Hindlimb muscle (tissue), 1 donor: ENCODE measurements around the gene RAB1B. TPM values are rescaled to one million over a fixed set of nuclear protein-coding genes. Genes with fewer than 3 reads are reported as not detected.
A peak's percentile ranks its signal among the peaks of the same experiment; 100 is the strongest.

Experiments used
- DNase-seq: peaks from one replicate; pipeline ENCODE4 v3.0.0-alpha.2; 2013
- polyA plus RNA-seq: library from polyadenylated mRNA; unstranded; fragments of 120-200 nt; gene quantifications from one replicate; pipeline ENCODE4 v1.2.1, GENCODE V29; 2013; ENCODE audit not compliant: insufficient read length

The RAB1B gene
- polyA plus RNA-seq, 1 donor, result 96.1 TPM

- no peak for DNase-seq
Observed at GRCh38 chr11:66285250-66285947, 17.0 kb downstream of the RAB1B start.

- DNase-seq, result no peak
Observed at GRCh38 chr11:66286699-66287098, 18.3 kb downstream of the RAB1B start.

- DNase-seq, result no peak
Observed at GRCh38 chr11:66287211-66287888, 18.9 kb downstream of the RAB1B start.

GRCh38 chr11:66287889-66288670, 19.6 kb downstream of the RAB1B start:
- DNase-seq, result no peak

GRCh38 chr11:66288671-66289547, 20.5 kb downstream of the RAB1B start, which contains the start of gene YIF1A:
Gene YIF1A, minus strand, starts transcription at chr11:66289143. Its CDS starts 158 bp downstream, at chr11:66288985.
- peak; percentile 99 for DNase-seq

- peak; percentile 82 for DNase-seq
Observed at GRCh38 chr11:66289548-66290329, 21.3 kb downstream of the RAB1B start.

GRCh38 chr11:66290330-66290621, 21.8 kb downstream of the RAB1B start:
- no peak for DNase-seq

- DNase-seq, result no peak
Observed at GRCh38 chr11:66291303-66291705, 22.9 kb downstream of the RAB1B start.

- DNase-seq, result no peak
Observed at GRCh38 chr11:66291706-66292542, 23.5 kb downstream of the RAB1B start, which contains the start of gene TMEM151A. Gene TMEM151A, plus strand, starts transcription at chr11:66291894. Its CDS starts 120 bp downstream, at chr11:66292014.

GRCh38 chr11:66292543-66293332, 24.3 kb downstream of the RAB1B start:
- DNase-seq, result no peak

GRCh38 chr11:66293352-66293751, 24.9 kb downstream of the RAB1B start:
- no peak for DNase-seq

GRCh38 chr11:66293777-66294625, 25.6 kb downstream of the RAB1B start:
- no peak for DNase-seq

- DNase-seq, result no peak
Observed at GRCh38 chr11:66294626-66295620, 26.5 kb downstream of the RAB1B start.

- no peak for DNase-seq
Observed at GRCh38 chr11:66297610-66298009, 29.2 kb downstream of the RAB1B start.

- no peak for DNase-seq
Observed at GRCh38 chr11:66299186-66299585, 30.7 kb downstream of the RAB1B start.

GRCh38 chr11:66302656-66303055, 34.2 kb downstream of the RAB1B start:
- no peak for DNase-seq

GRCh38 chr11:66309475-66309874, 41.0 kb downstream of the RAB1B start:
- DNase-seq, result no peak
